HFF-Myc (cell line): ENCODE results near the gene FMOD.

Experiments used
- DNase-seq: peaks from one replicate; pipeline ENCODE4 v3.0.0-alpha.2; 2011; ENCODE audit warnings: low read depth; ENCODE audit errors: extremely low read depth
- H3K4me3 ChIP-seq: replicated peaks from 2 replicates; pipeline ENCODE4 v1.5.1; 2011; ENCODE audit warnings: low read depth, mild to moderate bottlenecking, control low read depth, low read length
- CTCF ChIP-seq: IDR thresholded peaks from 2 replicates; pipeline ENCODE4 v1.5.1; 2012; ENCODE audit warnings: mild to moderate bottlenecking, low read depth, low read length, control low read depth; ENCODE audit errors: missing control alignments

The FMOD gene

GRCh38 chr1:203328714-203329122 is 22.2 kb downstream of the FMOD start:
- TF ChIP-seq CTCF: no peak
- DNase-seq: no peak

GRCh38 chr1:203327684-203328457 is 23.1 kb downstream of the FMOD start:
- DNase-seq: no peak
- peak overlapping the region; percentile 40 for H3K4me3 ChIP-seq
- TF ChIP-seq CTCF: peak; percentile 37

More at GRCh38 chr1:203328714-203329122, 22.2 kb downstream of the FMOD start:
- H3K4me3 ChIP-seq: no peak overlapping the region

GRCh38 chr1:203326830-203327683 is 23.9 kb downstream of the FMOD start:
- H3K4me3 ChIP-seq: peak overlapping the region; percentile 40
- no peak for TF ChIP-seq CTCF
- no peak for DNase-seq

- no peak overlapping the region for H3K4me3 ChIP-seq
- no peak for DNase-seq
- TF ChIP-seq CTCF: no peak
Measured at GRCh38 chr1:203325418-203326091, 25.4 kb downstream of the FMOD start.

- no peak for DNase-seq
- no peak for TF ChIP-seq CTCF
- no peak overlapping the region for H3K4me3 ChIP-seq
Measured at GRCh38 chr1:203325026-203325417, 25.9 kb downstream of the FMOD start.

GRCh38 chr1:203324105-203325025 is 26.6 kb downstream of the FMOD start:
- DNase-seq: no peak
- H3K4me3 ChIP-seq: no peak overlapping the region

More at GRCh38 chr1:203324105-203325025, 26.6 kb downstream of the FMOD start:
- TF ChIP-seq CTCF: no peak
